Thyroid gland (tissue), 4 donors: ENCODE data around the gene CERK.

Source experiments
- CTCF ChIP-seq, 6 experiments: fragments of 200-600 bp in 3 of 6; fragments of 450-650 bp in 3 of 6; sonication (generic) in 3 of 6; IDR thresholded peaks; one replicate each; pipeline ENCODE4 v1.5.1; 2016 to 2019; ENCODE audit warnings: antibody characterized with exemption in 6 of 6, mild to moderate bottlenecking in 2 of 6, inconsistent platforms in 1 of 6, moderate library complexity in 1 of 6
- POLR2A ChIP-seq, 2 donors: fragments of 450-650 bp; IDR thresholded peaks; one replicate each; pipeline ENCODE4 v1.6.1; 2017; ENCODE audit warnings: antibody characterized with exemption in 2 of 2, mild to moderate bottlenecking in 2 of 2, moderate library complexity in 1 of 2

GRCh38 chr22:46752286-46752987 lies 14.4 kb upstream of the CERK start:
- TF ChIP-seq CTCF (IDR thresholded peaks at IDR 0.05) (no peak), POLR2A (IDR thresholded peaks at IDR 0.05) (no peak)
